SK-N-SH (cell line): ENCODE measurements around the gene SRSF10. TPM values are rescaled to one million over a fixed set of nuclear protein-coding genes. Genes with fewer than 3 reads are reported as not detected.
A peak's percentile ranks its signal among the peaks of the same experiment; 100 is the strongest.

Experiments
- CTCF ChIA-PET: fragments of 300-600, 350-600 bp; formaldehyde crosslinking; extraction: SDS; loops from one replicate; lab custom pipeline; 2021; lab: Yijun Ruan, JAX
- POLR2A ChIA-PET: fragments of 350-600 bp; sonication (Branson Sonifier 250); formaldehyde crosslinking; extraction: SDS; loops from one replicate; lab custom pipeline; 2020; ENCODE audit warnings: antibody characterized with exemption, inconsistent platforms; lab: Yijun Ruan, JAX
- DNase-seq: peaks from one replicate; pipeline ENCODE4 v3.0.0; 2012
- H2AFZ ChIP-seq: fragments of 200-600 bp; sonication (generic); 2 replicates; pipeline ENCODE4 v1.8.1; 2016; ENCODE audit warnings: antibody characterized with exemption, mild to moderate bottlenecking, low read depth
- H3F3A ChIP-seq: fragments of 200-600 bp; sonication (generic); replicated peaks from 2 replicates; pipeline ENCODE3; 2016; ENCODE audit warnings: antibody characterized with exemption, mild to moderate bottlenecking; ENCODE audit not compliant: insufficient read depth
- H3K27ac ChIP-seq, 2 experiments: fragments of 200-500 bp in 1 of 2; fragments of 200-600 bp in 1 of 2; sonication (Bioruptor generic) in 1 of 2; sonication (generic), shearing (Covaris generic) in 1 of 2; 2 replicates each; pipeline versions ENCODE4 v1.5.1 to v1.6.1; 2014 to 2016; ENCODE audit warnings: low read depth in 2 of 2, inconsistent platforms in 1 of 2, low read length in 1 of 2, mild to moderate bottlenecking in 1 of 2, mixed read lengths in 1 of 2
- H3K27me3 ChIP-seq: fragments of 200-600 bp; sonication (generic), shearing (Covaris generic); 2 replicates; pipeline ENCODE4 v1.6.1; 2016; ENCODE audit warnings: mixed run types; ENCODE audit not compliant: insufficient read depth
- H3K36me3 ChIP-seq, 2 experiments: fragments of 200-500 bp in 1 of 2; fragments of 200-600 bp in 1 of 2; sonication (Bioruptor generic) in 1 of 2; sonication (generic) in 1 of 2; replicated peaks in 1 of 2; 2 replicates each; pipeline versions ENCODE3 to v1.5.1; 2014 to 2016; ENCODE audit warnings: low read length in 1 of 2, mild to moderate bottlenecking in 1 of 2; ENCODE audit not compliant: insufficient read depth in 2 of 2, control insufficient read depth in 1 of 2
- H3K4me1 ChIP-seq, 2 experiments: fragments of 200-500 bp in 1 of 2; fragments of 200-600 bp in 1 of 2; sonication (Bioruptor generic) in 1 of 2; sonication (generic), shearing (Covaris generic) in 1 of 2; 2 replicates each; pipeline versions ENCODE4 v1.5.1 to v1.6.1; 2014 to 2016; ENCODE audit warnings: low read depth in 1 of 2, low read length in 1 of 2, mixed run types in 1 of 2; ENCODE audit not compliant: insufficient read depth in 2 of 2, control insufficient read depth in 1 of 2
- H3K4me2 ChIP-seq: fragments of 200-600 bp; sonication (generic), shearing (Covaris generic); 2 replicates; pipeline ENCODE4 v1.6.1; 2017; ENCODE audit warnings: mixed run types
- H3K4me3 ChIP-seq, 2 experiments: fragments of 200-500 bp in 1 of 2; fragments of 200-600 bp in 1 of 2; sonication (Bioruptor generic) in 1 of 2; sonication (generic), shearing (Covaris generic) in 1 of 2; 2 replicates each; pipeline versions ENCODE4 v1.5.1 to v1.8.1; 2014 to 2016; ENCODE audit warnings: low read depth in 2 of 2, inconsistent platforms in 1 of 2, low read length in 1 of 2, mild to moderate bottlenecking in 1 of 2, mixed read lengths in 1 of 2, moderate library complexity in 1 of 2
- H3K79me2 ChIP-seq: fragments of 200-600 bp; sonication (generic); 2 replicates; pipeline ENCODE4 v1.8.1; 2017; ENCODE audit warnings: mild to moderate bottlenecking; ENCODE audit not compliant: insufficient read depth
- H3K9ac ChIP-seq: fragments of 200-600 bp; sonication (generic); 2 replicates; pipeline ENCODE4 v1.6.1; 2017; ENCODE audit warnings: mixed run types
- H3K9me2 ChIP-seq: fragments of 200-600 bp; sonication (generic); 2 replicates; pipeline ENCODE4 v1.6.1; 2017; ENCODE audit warnings: mixed run types
- H3K9me3 ChIP-seq: fragments of 200-600 bp; sonication (generic); 2 replicates; pipeline ENCODE4 v1.6.1; 2017; ENCODE audit warnings: mixed run types, mild to moderate bottlenecking, moderate library complexity
- H4K20me1 ChIP-seq: fragments of 200-600 bp; sonication (generic); 2 replicates; pipeline ENCODE4 v1.6.1; 2017; ENCODE audit warnings: mild to moderate bottlenecking, mixed run types; ENCODE audit not compliant: insufficient read depth
- FOXM1 ChIP-seq: IDR thresholded peaks from 2 replicates; pipeline ENCODE4 v1.4.0; 2012; ENCODE audit warnings: low read depth, mild to moderate bottlenecking
- GABPA ChIP-seq: IDR thresholded peaks from 2 replicates; pipeline ENCODE4 v1.4.0; 2012; ENCODE audit warnings: low read depth, mild to moderate bottlenecking
- GATA2 ChIP-seq: sonication (generic); formaldehyde crosslinking; IDR thresholded peaks from 2 replicates; pipeline ENCODE4 v1.5.0; 2020; ENCODE audit warnings: mild to moderate bottlenecking, missing genetic modification reagents
- IRF3 ChIP-seq: fragments of 150-350 bp; IDR thresholded peaks from 2 replicates; pipeline ENCODE4 v1.6.1; 2016; ENCODE audit warnings: mild to moderate bottlenecking, low read depth, low read length
- MXI1 ChIP-seq: IDR thresholded peaks from 2 replicates; pipeline ENCODE4 v1.6.1; 2012; ENCODE audit warnings: mild to moderate bottlenecking, low read depth, low read length, improper control_type of control experiment
- PBX3 ChIP-seq: IDR thresholded peaks from 2 replicates; pipeline ENCODE4; 2012
- RCOR1 ChIP-seq: fragments of 150-350 bp; IDR thresholded peaks from 2 replicates; pipeline ENCODE4 v1.6.1; 2017; ENCODE audit warnings: antibody characterized with exemption, low read length
- TAF1 ChIP-seq: IDR thresholded peaks from 2 replicates; pipeline ENCODE4 v1.6.1; 2012; ENCODE audit warnings: low read depth, mild to moderate bottlenecking, low read length, moderate library complexity, borderline replicate concordance
- YY1 ChIP-seq: IDR thresholded peaks from 2 replicates; pipeline ENCODE4 v1.4.0; 2012; ENCODE audit warnings: low read depth, mild to moderate bottlenecking
- ZBTB33 ChIP-seq: IDR thresholded peaks from 2 replicates; pipeline ENCODE4 v1.4.0; 2012; ENCODE audit warnings: low read depth, borderline replicate concordance
- WGBS: methylation state at CpG from one replicate; pipeline ENCODE4 v1.1.6; 2017; ENCODE audit warnings: low lambda C conversion rate; 5-methylcytosine and 5-hydroxymethylcytosine counted together
- polyA plus RNA-seq, 3 experiments: library from polyadenylated mRNA; depleted of rRNA; stranded (reverse); fragments of >200 nt; gene quantifications; 2 replicates each; pipeline ENCODE4 v1.2.3, GENCODE V29; 2012

The SRSF10 gene
- polyA plus RNA-seq, 1 of the 3 experiments (the other 2 are of a cell fraction), result 79.8 TPM

GRCh38 chr1:24020470-24020869 lies 40.3 kb upstream of the SRSF10 start:
- Histone ChIP-seq H3K27ac (peak overlapping the region in 1 of 2 experiments; percentile 99; a peak in 2 of 4 replicates), H3K36me3 (no peaks in the 10 kb centered on the region), H2AFZ (0 out of 2 replicates have a peak overlapping the region, but pooled peaks have one; percentile 43), H3F3A (peaks cover 32% of the 10 kb centered on the region), H3K27me3 (no peaks in the 10 kb centered on the region), H3K79me2 (peaks cover 3% of the 10 kb centered on the region; the same call in 1 of the 2 replicates), H3K9me2 (no peaks in the 10 kb centered on the region), H3K4me1 (peaks cover 12 to 45% of the 10 kb centered on the region in 2 experiments; a peak in 3 of 4 replicates), H3K4me3 (no peak overlapping the region), H3K9me3 (no peaks in the 10 kb centered on the region), H4K20me1 (no peaks in the 10 kb centered on the region), H3K9ac (peak overlapping the region; percentile 36; the same call in 1 of the 2 replicates), H3K4me2 (peak overlapping the region; percentile 46; the same call in 1 of the 2 replicates)
- TF ChIP-seq FOXM1, result no peak
- TF ChIP-seq GATA2, result no peak
- TF ChIP-seq MXI1, result no peak
- TF ChIP-seq RCOR1, result no peak
- ChIA-PET CTCF (interaction anchor here (0.7 kb wide), 1 partner anchor 1815 kb away, joined by 3 read pairs; no protein-coding TSS in a partner anchor), POLR2A (no interaction called here)
- 90% methylated on average over 2 of the region's 3 CpGs for WGBS
- no peak for DNase-seq

- Histone ChIP-seq H4K20me1 (no peaks in the 10 kb centered on the region), H3K4me3 (no peak overlapping the region), H3K79me2 (peaks cover 3% of the 10 kb centered on the region; the same call in 1 of the 2 replicates), H3K36me3 (no peaks in the 10 kb centered on the region), H3K9me2 (no peaks in the 10 kb centered on the region), H3K27ac (peak overlapping the region; percentile 23 to 99; a peak in 3 of 4 replicates), H3F3A (peaks cover 32% of the 10 kb centered on the region), H2AFZ (0 out of 2 replicates have a peak overlapping the region, but pooled peaks have one; percentile 43), H3K9me3 (no peaks in the 10 kb centered on the region), H3K27me3 (no peaks in the 10 kb centered on the region), H3K4me1 (peaks cover 12 to 49% of the 10 kb centered on the region in 2 experiments; a peak in 3 of 4 replicates), H3K9ac (peak overlapping the region; percentile 73; the same call in 1 of the 2 replicates), H3K4me2 (peak overlapping the region; percentile 46)
- POLR2A ChIA-PET, result no interaction called here
- WGBS, result 83% methylated on average over 5 of the region's 5 CpGs
- TF ChIP-seq IRF3 (no peak), GABPA (no peak), YY1 (no peak), TAF1 (no peak), ZBTB33 (no peak), PBX3 (no peak)
- CTCF ChIA-PET, result no interaction called here
- DNase-seq, result no peak
These were observed 39.9 kb upstream of the SRSF10 start for GRCh38 chr1:24020025-24020424.
